GM18907 (cell line): ENCODE measurements around the gene DSEL.

ENCODE experiments used
- ATAC-seq: cut with Tn5 transposase; IDR thresholded peaks from one replicate; pipeline ENCODE4 v1.9.1; 2021; ENCODE audit warnings: mild to moderate bottlenecking, moderate library complexity; ENCODE audit not compliant: unreplicated experiment

The DSEL gene

GRCh38 chr18:67504739-67505138 is 11.8 kb downstream of the DSEL start:
- no peak for ATAC-seq

- no peak for ATAC-seq
Measured at GRCh38 chr18:67500522-67501205, 15.9 kb downstream of the DSEL start.

- ATAC-seq, result no peak
Measured at GRCh38 chr18:67496469-67496868, 20.1 kb downstream of the DSEL start.

- no peak for ATAC-seq
Measured at GRCh38 chr18:67486534-67486933, 30.0 kb downstream of the DSEL start.

GRCh38 chr18:67485655-67486054 is 30.9 kb downstream of the DSEL start:
- ATAC-seq, result no peak

GRCh38 chr18:67484458-67484857 is 32.1 kb downstream of the DSEL start:
- ATAC-seq, result no peak

GRCh38 chr18:67483952-67484351 is 32.6 kb downstream of the DSEL start:
- no peak for ATAC-seq

GRCh38 chr18:67483237-67483636 is 33.3 kb downstream of the DSEL start:
- ATAC-seq, result no peak

- ATAC-seq, result no peak
Measured at GRCh38 chr18:67478249-67478648, 38.3 kb downstream of the DSEL start.

GRCh38 chr18:67477522-67477921 is 39.0 kb downstream of the DSEL start:
- ATAC-seq, result no peak

GRCh38 chr18:67476585-67476984 is 39.9 kb downstream of the DSEL start:
- no peak for ATAC-seq

- ATAC-seq, result no peak
Measured at GRCh38 chr18:67475673-67476072, 40.8 kb downstream of the DSEL start.

GRCh38 chr18:67468038-67468437 is 48.5 kb downstream of the DSEL start:
- ATAC-seq, result no peak

- ATAC-seq, result no peak
Measured at GRCh38 chr18:67467188-67467587, 49.3 kb downstream of the DSEL start.

GRCh38 chr18:67464499-67464898 is 52.0 kb downstream of the DSEL start:
- ATAC-seq, result no peak

- ATAC-seq, result no peak
Measured at GRCh38 chr18:67463829-67464228, 52.7 kb downstream of the DSEL start.

GRCh38 chr18:67456711-67457110 is 59.8 kb downstream of the DSEL start:
- no peak for ATAC-seq
